GM18867 (cell line): ENCODE measurements around the gene DHRS12.
A peak's percentile ranks its signal among the peaks of the same experiment; 100 is the strongest.

Experiments
- ATAC-seq: cut with Tn5 transposase; IDR thresholded peaks from one replicate; pipeline ENCODE4 v1.9.1; 2021; ENCODE audit warnings: mild to moderate bottlenecking, moderate library complexity; ENCODE audit not compliant: unreplicated experiment

DHRS12 gene

DNA sequence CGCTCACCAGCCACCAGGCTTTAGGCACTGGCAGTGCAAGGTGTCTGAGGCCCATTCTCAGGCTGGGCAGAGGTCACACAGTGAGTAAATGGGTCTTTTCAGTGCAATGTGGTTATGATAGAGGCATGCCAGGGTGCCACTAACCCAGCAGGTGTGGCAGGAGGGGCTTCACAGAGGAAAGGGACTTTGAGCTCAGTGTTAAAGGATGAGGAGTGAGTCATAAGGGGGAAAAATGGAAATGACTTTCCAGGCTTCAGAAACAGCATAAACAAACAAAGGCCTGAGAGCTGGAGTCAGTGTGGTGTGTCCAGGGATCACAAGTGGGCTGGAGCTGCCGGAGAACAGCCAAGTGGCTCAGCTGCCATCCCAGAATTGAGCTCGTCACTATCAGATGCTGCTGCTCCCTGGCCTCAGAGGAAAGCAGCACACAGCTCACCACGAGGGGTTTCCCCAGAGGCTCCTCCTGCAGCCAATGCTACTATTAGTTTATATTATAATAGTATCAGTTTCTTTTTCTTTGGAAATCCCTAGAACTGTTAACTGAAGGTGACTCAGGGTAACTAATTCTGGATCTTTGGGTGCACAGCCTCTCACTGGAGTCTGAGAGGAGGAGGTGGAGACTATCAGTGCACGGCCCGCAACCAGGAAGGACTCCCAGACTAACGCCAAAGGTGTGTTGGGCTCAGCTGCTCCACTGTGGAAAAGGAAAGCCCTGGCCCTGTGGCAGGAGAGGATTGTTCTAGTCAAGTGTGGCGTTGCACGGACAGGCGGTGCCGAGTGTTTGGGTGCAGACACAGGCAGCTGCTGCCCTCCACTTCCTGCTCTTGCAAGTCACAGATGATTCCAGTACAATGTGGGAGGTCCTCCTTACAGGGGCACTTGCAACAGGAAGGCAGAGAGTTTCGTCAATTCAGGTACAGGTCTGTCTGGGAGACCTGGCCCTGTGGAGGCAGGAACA is 39.5 kb downstream of the DHRS12 start:
- ATAC-seq = peak; percentile 86

DNA sequence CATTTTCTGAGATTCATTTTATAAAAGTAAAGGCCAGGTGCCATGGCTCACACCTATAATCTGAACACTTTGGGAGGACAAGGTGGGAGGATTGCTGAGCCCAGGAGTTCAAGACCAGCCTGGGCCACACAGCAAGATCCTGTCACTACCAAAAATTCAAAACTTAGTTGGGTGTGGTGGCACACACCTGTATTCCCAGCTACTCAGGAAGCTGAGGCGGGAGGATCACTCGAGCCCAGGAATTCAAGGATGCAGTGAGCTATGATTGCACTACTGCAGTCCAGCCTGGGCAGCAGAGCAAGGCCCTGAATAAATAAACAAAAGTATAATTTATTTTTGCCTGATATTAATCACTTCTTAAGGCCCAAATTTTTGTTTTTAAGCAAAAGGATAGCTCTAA is 40.5 kb downstream of the DHRS12 start:
- no peak for ATAC-seq

DNA sequence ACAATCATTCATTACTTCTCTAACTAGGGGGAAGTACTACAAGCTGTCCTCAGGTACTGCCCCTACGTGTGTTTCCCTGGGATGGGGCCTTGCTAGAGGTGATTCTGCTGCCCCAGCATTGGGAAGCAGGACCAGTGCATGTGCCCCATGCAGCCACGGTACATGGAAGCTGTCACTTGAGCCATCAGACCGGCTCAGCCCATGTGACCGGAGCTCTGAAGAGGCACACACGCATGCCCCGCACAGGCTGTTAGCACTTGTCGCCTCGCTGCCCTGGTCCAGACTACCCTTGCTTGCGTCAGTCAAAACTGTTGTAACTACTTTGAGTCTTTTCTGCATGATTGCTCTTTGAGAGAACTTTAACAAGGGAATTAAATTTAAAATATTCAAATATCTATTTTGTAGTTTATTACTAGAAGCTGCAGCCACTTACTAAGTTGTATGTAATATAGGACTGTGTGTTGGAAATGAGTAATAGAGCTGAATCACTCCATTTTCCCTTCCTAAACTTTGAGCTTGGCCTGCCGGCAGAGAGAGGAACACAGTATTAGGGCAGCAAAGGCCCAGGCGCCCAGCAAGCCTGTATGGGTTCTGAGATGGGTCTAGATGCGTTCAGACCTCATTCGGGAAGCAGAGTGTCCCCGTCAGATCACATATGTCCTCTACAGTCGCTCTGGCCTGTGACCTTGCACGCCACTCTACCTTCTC is 42.2 kb downstream of the DHRS12 start:
- ATAC-seq = no peak

DNA sequence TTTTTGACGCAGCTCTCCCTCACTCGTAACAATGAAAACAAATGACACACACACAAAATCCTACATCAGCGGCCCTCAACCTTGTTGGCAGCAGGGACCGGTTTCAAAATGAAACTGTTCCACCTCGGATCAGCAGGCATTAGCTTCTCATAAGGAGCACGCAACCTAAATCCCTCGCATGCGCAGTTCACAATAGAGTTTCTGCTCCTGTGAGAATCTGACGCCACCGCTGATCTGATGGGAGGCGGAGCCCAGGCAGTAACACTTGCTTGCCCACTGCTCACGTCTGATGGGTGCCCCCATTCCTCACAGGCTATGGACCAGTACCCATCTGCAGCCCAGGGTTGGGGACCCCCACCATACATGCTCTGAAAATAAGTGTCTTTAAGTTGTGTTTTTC is 43.4 kb downstream of the DHRS12 start:
- no peak for ATAC-seq

DNA sequence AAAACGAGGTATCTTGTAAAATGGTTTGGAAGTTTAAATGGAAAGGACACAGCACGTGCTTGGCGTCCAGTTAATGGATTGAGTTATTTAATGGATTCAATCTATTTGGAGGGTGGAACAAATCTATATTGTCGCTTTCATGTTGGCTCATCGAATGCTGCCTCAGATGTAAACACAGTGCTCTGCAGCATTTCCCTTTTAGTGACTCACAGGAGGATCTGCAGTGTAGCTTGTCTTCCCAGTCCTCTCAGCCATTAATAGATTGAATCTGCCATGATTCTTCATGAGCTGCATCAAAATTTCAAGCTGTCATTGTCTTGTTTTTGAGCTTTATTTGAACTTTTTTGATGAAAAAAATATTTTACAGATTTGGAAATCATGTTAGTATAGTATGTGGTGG is 44.7 kb downstream of the DHRS12 start:
- no peak for ATAC-seq

DNA sequence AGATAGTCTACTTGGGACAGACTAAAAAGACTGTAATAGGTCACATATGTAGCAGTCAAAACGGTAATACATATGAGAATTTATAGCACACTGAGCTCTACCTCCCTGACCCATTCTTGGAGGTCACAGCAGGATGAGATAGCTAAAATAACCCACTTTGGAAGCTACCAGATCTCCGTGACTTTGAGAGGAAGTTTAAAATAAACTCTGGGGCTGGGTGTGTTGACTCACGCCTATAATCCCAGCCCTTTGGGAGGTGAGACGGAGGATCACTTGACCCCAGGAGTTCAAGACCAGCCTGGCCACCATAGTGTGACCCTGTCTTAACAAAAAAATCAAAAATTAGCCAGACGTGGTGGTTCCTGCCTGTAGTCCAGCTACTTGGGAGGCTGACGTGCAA is 45.3 kb downstream of the DHRS12 start:
- ATAC-seq = no peak

DNA sequence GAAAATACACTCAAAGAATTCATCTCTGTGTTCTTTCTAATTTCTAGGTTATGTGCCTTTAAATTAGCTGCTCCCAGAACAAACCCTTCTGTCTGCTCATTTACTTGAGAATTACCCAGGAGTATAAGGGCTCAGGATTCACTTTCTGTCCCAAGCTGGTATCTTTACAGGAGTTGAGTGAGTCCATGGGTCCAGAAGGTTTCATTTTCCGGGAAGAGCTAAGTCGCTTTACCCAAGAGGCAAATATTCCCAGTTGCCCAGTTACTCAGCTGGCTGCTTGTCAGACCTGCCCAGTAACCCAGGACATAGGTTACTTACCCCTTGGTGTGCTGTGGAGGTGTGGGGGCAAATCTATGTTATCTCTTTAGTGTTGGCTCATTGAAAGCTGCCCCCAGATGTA is 47.3 kb downstream of the DHRS12 start:
- no peak for ATAC-seq

DNA sequence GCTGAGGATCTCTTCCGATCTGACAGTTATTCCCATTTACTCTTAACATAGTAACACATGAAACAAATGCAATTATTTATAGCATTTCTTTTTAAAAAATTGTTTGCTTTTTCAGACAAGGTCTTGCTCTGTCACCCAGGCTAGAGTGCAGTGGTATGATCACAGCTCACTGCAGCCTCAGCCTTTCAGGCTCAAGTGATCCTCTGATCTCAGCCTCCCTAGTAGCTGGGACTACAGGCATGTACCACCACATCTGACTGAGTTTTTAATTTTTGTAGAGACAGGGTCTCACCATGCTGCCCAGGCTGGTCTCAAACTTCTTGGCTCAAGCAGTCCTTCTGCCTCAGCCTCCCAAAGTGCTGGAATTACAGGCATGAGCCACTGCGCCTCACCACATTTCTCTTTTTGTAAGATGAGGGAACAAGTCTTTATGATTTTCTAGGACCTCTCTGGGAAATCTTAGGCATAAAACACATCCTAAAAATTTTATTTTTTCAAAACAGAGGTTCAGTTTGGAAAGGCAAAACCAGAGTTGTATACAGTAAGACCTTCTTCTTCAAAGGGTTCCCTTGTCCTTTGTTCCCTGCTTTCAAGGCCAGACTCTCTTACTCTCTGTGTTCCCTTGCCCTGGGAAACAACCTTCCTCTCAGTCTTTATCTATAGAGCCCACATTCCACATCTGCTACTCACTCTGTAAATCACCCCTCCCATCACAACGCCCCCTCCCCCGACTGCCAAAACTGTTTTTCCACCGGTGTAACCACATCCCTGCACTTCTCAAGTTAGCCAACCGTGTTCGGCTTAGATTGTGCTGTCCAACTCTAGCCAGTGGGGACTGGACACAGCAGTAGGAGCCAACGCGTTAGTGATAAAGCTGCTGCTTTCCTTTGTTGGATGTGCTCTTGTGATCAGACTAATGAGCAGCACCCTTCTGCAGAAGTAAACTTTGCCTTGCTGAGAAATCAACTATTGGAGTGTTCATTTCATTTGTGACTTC is 56.2 kb downstream of the DHRS12 start:
- ATAC-seq = no peak

DNA sequence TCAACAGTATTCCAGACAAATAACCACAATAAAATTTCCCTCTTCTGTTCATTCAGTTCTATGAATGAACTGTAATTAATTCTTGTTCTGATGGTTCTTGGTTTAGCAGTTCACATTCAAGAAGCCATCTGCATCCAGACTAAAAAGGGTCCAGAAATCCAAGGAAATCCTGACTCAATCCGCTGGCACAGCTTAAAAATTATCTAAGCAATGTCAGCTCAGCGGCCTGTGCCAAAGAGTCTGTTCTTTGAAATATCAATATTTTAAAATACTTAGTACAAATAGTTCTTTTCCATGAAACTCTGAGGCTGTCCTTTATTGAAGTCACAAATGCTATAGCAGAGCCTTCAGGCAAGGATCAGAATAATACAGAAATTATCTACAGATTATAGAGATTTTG is 57.2 kb downstream of the DHRS12 start:
- no peak for ATAC-seq

DNA sequence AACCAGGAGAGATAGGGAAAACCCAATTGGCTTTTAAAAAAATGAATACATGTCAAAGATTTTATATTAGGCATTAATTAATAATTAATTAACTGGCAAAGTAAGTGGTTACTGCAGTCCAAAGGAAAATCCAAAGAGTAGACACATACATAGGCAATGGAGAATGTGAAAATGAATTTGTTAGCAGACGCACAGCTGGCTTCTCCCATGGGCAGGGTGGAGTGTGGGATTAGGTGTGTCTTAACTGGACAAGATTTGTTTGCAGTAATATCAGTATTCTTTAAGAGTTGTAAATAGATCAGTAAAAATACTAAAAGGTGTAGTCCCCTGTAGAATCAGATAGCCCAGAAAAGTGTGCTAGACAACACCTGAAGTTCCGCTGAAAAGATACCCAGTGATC is 58.7 kb downstream of the DHRS12 start:
- no peak for ATAC-seq

DNA sequence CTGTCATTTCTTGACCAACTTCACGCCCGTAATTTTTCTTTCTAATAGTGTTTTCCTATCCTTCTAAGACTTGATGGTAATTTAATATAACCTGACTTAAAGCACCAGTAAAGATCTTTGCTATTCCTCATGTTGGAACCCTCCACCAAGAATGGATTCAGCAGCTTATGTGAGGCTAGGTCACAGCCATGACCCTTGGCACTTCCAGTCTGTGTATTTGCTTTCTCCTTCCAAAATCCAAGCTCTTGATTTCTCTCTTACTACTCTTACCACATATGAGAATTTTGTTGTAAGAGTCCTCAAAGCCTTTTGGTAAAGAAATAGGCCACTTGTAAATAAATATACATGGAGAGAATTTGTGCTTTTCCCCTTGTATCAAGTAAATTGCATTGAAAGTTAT is 61.4 kb downstream of the DHRS12 start:
- no peak for ATAC-seq

DNA sequence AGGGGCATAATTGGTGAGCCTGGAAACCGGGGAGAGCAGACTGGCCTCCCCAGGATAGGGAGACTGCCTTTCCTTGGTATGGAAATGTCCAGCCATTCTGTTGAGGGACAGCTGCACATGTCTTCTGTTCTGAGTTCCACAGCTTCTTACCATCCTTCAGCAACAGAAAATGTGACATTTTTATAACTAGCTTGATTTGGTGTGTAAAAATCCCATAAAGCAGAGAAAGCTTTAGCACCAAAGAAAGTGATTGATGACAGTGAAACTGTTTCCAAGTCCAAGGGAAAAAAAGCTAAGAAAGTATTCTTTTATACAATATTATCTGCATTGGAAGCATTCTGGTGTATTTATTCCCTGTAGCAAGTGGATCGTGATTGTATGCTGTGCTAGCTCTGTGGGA is 61.9 kb downstream of the DHRS12 start:
- no peak for ATAC-seq

DNA sequence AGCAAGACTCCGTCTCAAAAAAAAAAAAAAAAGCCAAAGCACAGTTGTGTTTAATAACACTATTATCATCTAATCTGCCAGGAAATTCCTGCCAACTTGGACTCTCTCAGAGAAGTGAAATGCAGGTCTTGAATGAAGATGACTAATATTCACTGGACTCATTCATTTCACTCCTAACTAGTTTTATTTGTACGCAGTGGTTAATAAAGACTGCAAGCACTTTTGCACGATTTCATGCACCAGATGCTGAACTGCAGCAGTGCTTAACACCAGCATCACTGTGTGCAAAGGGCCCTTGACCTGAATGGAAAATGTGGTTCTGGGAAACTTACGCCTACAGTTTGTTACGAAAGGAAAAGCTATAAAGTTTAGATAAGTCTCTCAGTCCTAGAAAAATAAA is 63.3 kb downstream of the DHRS12 start:
- ATAC-seq = no peak

DNA sequence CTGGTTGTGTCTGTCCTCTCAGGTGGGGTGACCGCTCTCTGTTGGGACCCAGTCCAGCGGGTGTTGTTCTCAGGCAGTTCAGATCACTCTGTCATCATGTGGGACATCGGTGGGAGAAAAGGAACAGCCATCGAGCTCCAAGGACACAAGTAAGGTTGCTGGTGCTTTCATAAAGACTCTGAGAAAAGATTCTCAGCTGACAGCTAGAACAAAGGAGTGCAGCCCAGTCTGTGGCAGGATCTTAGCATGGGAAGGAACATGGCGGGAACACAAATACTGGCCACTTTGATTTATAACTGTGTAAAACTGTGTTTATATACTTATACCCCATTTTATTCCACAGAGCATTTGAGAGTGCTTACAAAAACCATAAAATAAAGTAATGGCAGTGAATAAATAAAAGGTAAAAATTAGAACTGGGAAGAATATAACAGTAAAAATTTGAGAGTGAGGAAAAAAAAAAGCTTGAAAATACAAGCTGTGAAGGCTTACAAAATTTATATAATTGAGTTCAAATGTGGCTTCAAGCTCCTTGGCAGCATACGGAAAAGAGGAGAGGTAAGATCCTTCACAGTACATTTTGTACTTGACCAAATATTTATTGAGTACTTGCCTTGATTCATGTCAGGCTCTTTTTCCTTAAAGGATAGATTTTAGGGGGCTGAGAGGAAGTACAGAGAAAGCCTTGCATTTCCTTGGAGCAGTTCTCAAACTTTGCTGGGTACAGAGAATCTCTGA is 64.8 kb downstream of the DHRS12 start:
- no peak for ATAC-seq

DNA sequence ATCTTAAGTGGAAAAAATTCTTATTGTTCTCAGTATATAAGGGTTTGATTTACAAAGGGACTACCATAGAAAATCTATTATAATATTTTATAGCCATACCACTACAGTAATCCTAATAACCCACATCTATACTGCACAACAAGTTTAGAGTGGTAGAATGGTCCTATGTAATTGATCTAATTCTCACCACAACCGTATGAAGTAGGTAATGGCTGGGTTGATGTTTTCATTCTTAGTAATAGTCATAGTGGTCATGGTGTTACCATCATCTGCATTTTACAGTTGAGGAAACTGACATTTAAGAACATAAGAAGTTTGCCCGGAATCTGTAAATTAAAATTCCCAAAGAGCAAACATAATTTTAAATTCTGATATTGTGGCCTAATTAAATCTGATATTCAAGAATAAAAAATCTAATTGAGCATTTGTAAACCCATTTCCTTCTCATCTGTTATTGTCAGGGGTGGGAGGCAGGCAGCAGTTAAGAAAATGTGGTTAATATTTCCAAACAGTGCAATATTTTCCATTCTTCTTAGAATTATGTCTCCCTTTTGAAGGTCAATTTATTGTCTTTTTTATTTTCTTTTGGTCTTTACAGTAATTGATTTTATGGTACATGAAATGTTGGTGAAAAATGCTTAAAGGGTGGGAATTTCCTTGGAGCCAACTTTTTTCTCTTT is 65.6 kb downstream of the DHRS12 start:
- no peak for ATAC-seq

DNA sequence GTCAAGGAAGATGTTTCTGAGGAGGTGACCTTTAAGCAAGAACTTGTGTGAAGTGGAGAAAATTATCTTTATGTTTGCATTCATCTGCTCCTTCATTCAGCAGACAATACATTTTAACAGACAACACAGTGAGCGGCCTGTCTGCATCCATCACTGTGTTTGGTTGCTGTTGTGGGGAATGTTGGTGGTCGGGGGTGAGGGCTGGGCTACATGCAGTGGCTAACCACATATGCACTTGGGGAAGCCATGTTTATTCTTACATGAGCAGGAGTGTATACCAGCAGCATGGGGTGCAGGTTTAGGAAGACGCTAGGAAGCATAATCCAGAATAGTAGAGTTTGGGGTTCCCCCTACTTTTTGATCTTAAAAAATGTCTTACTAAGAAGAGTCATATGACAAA is 66.4 kb downstream of the DHRS12 start:
- ATAC-seq = no peak

DNA sequence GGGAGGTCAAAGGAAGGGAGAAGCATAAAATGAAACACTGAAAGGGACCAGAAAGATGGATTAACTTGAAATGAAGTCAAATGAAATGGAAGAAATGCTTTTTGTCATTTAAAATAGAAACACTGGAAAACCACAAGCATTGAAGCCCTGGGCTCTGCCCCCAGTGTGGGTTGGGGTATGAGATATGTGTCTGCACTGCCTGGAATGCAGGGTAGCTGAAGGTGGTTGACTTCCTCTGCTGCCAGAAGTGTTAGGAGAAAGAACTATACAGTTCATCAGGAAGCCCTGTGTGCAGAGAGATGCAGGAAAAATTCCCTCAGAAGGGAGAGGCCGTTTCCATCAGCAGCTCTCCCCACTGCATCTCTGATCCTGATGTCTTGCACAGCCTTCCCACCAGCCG is 69.2 kb downstream of the DHRS12 start:
- no peak for ATAC-seq

DNA sequence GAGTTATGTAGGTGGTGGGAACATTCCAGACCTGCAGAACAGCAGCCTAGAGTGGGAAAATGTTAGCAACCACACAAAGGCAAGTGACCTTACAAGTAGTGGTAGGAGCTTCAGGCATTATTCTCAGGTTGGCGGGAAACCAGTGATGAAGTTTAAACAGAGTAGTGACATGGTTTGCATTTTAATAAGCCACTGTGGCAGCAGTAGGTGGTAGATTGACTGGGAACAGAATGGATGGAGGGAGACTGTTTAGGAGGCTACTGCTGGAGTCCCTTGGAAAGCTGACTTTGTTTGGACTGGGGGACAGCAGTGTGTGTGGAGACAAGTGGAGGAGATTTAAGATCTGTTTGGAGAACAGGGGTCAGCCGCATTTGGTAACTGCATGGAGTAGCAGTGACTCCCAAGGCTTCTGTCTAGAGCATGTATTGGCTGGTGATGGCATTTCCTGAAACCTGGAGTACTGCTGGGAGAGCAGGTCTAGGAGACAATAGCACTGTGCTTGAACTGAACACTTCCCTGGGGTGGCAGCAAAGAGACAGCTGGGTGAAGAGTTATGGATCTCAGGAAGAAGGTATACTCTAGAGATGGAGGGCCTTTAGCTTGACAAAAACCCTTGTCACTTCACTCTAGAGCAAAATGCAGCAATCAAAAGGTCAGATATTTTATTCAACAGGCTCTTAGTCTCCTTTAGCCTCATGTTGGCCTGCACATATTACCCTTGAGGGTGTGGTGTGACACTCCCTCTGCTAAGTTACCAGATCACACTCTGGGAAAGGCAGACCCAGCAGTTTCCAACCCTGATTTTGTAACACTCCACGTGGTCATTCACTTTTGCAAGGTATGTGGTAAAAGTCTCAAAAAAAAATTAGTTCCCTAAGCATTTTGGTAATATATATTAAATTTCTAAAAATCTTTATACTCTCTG is 70.3 kb downstream of the DHRS12 start:
- no peak for ATAC-seq

DNA sequence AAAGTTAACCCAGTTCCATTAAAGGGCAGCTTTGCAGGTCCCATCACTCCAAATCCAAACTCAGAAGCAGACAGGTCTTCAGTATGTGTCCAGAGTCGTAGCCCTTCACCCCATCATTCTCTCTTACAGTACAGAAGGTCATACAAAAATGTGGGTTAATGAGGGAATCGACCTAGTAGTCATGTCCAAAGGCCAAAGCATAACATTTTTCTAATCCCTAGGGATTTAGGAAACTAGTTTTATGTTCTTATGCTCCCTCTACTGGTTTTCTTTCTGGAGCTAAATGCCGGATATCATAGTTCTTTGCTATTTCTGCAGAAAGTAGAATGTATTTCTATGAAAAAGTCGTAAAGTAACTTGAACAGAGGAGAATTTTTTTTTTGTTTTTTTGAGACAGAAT is 72.2 kb downstream of the DHRS12 start:
- no peak for ATAC-seq
